NT2/D1 (cell line): ENCODE results near the gene STK32B.

Source experiments
- SUZ12 ChIP-seq: IDR thresholded peaks from 2 replicates; pipeline ENCODE4 v1.6.1; 2011; ENCODE audit not compliant: insufficient read length, insufficient read depth; ENCODE audit errors: extremely low read depth
- YY1 ChIP-seq: IDR thresholded peaks from 2 replicates; pipeline ENCODE4 v1.6.1; 2011; ENCODE audit not compliant: insufficient read length, insufficient read depth
- ZNF274 ChIP-seq: IDR thresholded peaks from 2 replicates; pipeline ENCODE4 v1.6.1; 2011; ENCODE audit warnings: mild to moderate bottlenecking, low read depth, low read length

DNA sequence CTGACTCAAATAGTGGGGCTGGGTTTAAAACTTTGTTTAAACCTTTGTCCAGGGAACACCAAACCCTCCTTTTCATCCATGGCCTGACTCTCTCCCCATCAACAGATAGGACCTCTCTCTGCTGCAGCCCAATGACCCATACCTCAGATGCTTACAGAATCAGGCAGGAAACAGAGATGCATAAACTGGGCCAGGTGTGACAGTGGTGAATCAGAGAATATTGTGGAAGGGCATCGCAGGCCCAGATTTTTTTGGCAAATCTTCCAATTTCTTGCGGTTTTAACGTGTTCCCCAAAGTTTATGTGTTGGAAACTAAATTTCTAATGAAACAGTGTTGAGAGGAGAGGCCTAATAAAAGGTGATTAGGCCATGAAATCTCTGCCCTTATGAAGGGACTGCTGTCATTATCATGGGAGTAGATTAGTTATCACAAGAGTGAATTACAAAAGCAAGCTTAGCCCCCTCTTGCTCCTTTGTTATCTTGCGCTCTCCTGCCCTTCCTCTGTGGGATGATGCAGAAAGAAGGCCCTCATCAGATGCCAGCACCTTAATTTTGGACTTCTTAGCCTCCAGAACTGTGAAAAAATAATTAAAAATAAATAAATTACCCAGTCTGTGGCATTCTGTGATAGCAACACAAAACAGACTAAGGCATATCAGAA is 82.8 kb downstream of the STK32B start:
- no peak for TF ChIP-seq ZNF274
- no peak for TF ChIP-seq SUZ12
- TF ChIP-seq YY1 = no peak
